ENCODE measurements around the gene NR1D1. TPM values are rescaled to one million over a fixed set of nuclear protein-coding genes. Genes with fewer than 3 reads are reported as not detected.

The NR1D1 gene
- total and polyA plus RNA-seq, 2 of the 13 experiments (the other 11 are each of a cell fraction or from before 2014, with no cell fraction given) = 2.1 to 2.7 TPM

DNA sequence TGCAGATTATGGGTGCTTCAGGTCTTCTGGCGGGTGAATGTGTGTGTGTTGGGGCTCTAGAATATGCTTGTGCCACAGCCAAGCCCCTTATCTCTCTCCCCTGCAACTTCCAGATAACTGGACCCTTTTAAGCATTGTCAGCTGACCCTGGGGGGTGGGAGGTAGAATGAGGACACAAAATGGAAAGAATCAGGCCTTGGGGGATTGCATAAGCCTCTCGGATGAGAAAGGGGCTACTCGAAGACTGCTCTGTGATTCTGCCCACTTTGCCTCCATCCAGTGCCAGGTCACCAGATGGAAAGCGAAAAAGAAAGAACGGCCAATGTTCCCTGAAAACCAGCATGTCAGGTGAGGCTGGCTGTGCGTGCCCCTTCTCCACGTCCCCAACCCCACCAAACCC lies 23.8 kb downstream of the NR1D1 start:
- no peak overlapping the region for H3K9ac ChIP-seq (ENCODE audit: insufficient read depth, low read depth, low read length)
- peaks cover 37% of the 10 kb centered on the region for H3K4me1 ChIP-seq (ENCODE audit: insufficient read depth, low read length)
- H2AFZ ChIP-seq (ENCODE audit: low read length) = no peak overlapping the region
- intact Hi-C loops (cut with micrococcal nuclease; ENCODE audit: unreplicated experiment) (no loop called here), in situ Hi-C loops (cut with HindIII; ENCODE audit: extremely low pct_ligation_motif_present, low pct_unique_long_range_greater_than_20kb) (no loop called here)
- CTCF ChIA-PET (ENCODE audit: low intra/inter-chr PET ratio, low total read pairs) = interaction anchor here (1.7 to 2.1 kb wide), 2 partner anchors 37 to 38 kb away, joined by 4 to 9 read pairs; no protein-coding TSS in a partner anchor
- H3K9me3 ChIP-seq (ENCODE audit: low read length) = no peaks in the 10 kb centered on the region
- peaks cover 1 to 4% of the 10 kb centered on the region in 2 experiments; a peak in 1 of 5 replicates for H3K36me3 ChIP-seq (replicated peaks in 1 of 2; ENCODE audit: control insufficient read depth in 1 of 2, insufficient read depth in 2 of 2, low read length in 2 of 2)
- no peak for DNase-seq (ENCODE audit: low spot score)
- no TSS peak for BruUV-seq (replicated peaks)
- H3K79me2 ChIP-seq (ENCODE audit: insufficient read depth, low read length) = no peaks in the 10 kb centered on the region
- POLR2A ChIA-PET = interaction anchor here (1.9 to 2.2 kb wide), 4 partner anchors 13 to 36 kb away, joined by 17 to 23 read pairs (median 20); partner anchors contain the start of genes NR1D1 and THRA
- 96% methylated on average over 7 of the region's 7 CpGs for WGBS (ENCODE audit: low lambda C conversion rate)
- no peak for FAIRE-seq
- H3K27ac ChIP-seq (ENCODE audit: extremely low read length, insufficient read depth, low read length) = no peak overlapping the region
- H4K20me1 ChIP-seq (ENCODE audit: insufficient read depth, low read length) = no peaks in the 10 kb centered on the region
- ATAC-seq = no peak
- H3K27me3 ChIP-seq (ENCODE audit: control insufficient read depth in 1 of 2, insufficient read depth in 2 of 2, low read length in 2 of 2) = no peaks in the 10 kb centered on the region
- H3K4me2 ChIP-seq (ENCODE audit: low read depth, low read length) = no peak overlapping the region
- H3K4me3 ChIP-seq (replicated peaks in 1 of 3; ENCODE audit: insufficient read depth in 1 of 3, low read depth in 2 of 3, low read length in 3 of 3) = no peak overlapping the region
- TF ChIP-seq, protein P1, sequence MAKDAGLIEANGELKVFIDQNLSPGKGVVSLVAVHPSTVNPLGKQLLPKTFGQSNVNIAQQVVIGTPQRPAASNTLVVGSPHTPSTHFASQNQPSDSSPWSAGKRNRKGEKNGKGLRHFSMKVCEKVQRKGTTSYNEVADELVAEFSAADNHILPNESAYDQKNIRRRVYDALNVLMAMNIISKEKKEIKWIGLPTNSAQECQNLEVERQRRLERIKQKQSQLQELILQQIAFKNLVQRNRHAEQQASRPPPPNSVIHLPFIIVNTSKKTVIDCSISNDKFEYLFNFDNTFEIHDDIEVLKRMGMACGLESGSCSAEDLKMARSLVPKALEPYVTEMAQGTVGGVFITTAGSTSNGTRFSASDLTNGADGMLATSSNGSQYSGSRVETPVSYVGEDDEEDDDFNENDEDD (CRISPR knock-in tag; IDR thresholded peaks at IDR 0.05; ENCODE audit: borderline replicate concordance) = no peak
- no peak for TF ChIP-seq KLF6 (CRISPR knock-in tag; IDR thresholded peaks at IDR 0.05)
- no peak for TF ChIP-seq ZNF607 (CRISPR knock-in tag; IDR thresholded peaks at IDR 0.05; ENCODE audit: borderline replicate concordance)
- no peak for TF ChIP-seq ZBTB20 (CRISPR knock-in tag; IDR thresholded peaks at IDR 0.05; ENCODE audit: borderline replicate concordance, low read depth)
- TF ChIP-seq RELA (CRISPR knock-in tag; IDR thresholded peaks at IDR 0.05) = no peak
- TF ChIP-seq, protein P2, sequence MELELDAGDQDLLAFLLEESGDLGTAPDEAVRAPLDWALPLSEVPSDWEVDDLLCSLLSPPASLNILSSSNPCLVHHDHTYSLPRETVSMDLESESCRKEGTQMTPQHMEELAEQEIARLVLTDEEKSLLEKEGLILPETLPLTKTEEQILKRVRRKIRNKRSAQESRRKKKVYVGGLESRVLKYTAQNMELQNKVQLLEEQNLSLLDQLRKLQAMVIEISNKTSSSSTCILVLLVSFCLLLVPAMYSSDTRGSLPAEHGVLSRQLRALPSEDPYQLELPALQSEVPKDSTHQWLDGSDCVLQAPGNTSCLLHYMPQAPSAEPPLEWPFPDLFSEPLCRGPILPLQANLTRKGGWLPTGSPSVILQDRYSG (CRISPR knock-in tag; IDR thresholded peaks at IDR 0.05) = no peak
- TF ChIP-seq, protein P3, sequence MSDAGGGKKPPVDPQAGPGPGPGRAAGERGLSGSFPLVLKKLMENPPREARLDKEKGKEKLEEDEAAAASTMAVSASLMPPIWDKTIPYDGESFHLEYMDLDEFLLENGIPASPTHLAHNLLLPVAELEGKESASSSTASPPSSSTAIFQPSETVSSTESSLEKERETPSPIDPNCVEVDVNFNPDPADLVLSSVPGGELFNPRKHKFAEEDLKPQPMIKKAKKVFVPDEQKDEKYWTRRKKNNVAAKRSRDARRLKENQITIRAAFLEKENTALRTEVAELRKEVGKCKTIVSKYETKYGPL (CRISPR knock-in tag; IDR thresholded peaks at IDR 0.05) = no peak
- TF ChIP-seq, protein P4, sequence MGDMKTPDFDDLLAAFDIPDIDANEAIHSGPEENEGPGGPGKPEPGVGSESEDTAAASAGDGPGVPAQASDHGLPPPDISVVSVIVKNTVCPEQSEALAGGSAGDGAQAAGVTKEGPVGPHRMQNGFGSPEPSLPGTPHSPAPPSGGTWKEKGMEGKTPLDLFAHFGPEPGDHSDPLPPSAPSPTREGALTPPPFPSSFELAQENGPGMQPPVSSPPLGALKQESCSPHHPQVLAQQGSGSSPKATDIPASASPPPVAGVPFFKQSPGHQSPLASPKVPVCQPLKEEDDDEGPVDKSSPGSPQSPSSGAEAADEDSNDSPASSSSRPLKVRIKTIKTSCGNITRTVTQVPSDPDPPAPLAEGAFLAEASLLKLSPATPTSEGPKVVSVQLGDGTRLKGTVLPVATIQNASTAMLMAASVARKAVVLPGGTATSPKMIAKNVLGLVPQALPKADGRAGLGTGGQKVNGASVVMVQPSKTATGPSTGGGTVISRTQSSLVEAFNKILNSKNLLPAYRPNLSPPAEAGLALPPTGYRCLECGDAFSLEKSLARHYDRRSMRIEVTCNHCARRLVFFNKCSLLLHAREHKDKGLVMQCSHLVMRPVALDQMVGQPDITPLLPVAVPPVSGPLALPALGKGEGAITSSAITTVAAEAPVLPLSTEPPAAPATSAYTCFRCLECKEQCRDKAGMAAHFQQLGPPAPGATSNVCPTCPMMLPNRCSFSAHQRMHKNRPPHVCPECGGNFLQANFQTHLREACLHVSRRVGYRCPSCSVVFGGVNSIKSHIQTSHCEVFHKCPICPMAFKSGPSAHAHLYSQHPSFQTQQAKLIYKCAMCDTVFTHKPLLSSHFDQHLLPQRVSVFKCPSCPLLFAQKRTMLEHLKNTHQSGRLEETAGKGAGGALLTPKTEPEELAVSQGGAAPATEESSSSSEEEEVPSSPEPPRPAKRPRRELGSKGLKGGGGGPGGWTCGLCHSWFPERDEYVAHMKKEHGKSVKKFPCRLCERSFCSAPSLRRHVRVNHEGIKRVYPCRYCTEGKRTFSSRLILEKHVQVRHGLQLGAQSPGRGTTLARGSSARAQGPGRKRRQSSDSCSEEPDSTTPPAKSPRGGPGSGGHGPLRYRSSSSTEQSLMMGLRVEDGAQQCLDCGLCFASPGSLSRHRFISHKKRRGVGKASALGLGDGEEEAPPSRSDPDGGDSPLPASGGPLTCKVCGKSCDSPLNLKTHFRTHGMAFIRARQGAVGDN (CRISPR knock-in tag; IDR thresholded peaks at IDR 0.05) = no peak
- TF ChIP-seq SRSF4 (IDR thresholded peaks at IDR 0.05; ENCODE audit: low read depth, low read length, poor library complexity, severe bottlenecking) = no peak
- no peak for TF ChIP-seq SMAD1 (CRISPR knock-in tag; IDR thresholded peaks at IDR 0.05; ENCODE audit: borderline replicate concordance, low read depth)
- no peak for TF ChIP-seq ZBTB3 (CRISPR knock-in tag; IDR thresholded peaks at IDR 0.05; ENCODE audit: borderline replicate concordance, low read depth)
- no peak for TF ChIP-seq ETV6 (CRISPR knock-in tag; conservative IDR thresholded peaks at IDR 0.05)
- TF ChIP-seq ZNF720 (CRISPR knock-in tag; IDR thresholded peaks at IDR 0.05) = no peak
- no peak for TF ChIP-seq ADNP (CRISPR knock-in tag; IDR thresholded peaks at IDR 0.05)
- no peak for TF ChIP-seq NAIF1 (CRISPR knock-in tag; IDR thresholded peaks at IDR 0.05; ENCODE audit: borderline replicate concordance)
- TF ChIP-seq ZNF550 (CRISPR knock-in tag; IDR thresholded peaks at IDR 0.05; ENCODE audit: borderline replicate concordance) = no peak
